Stomach (tissue), 9 donors: Measurements from ENCODE around the gene COL24A1. TPM values are rescaled to one million over a fixed set of nuclear protein-coding genes. Genes with fewer than 3 reads are reported as not detected.
"Not testable (repeated sequence)": the region's sequence is repeated elsewhere in the genome, so short reads cannot be mapped to it uniquely, and the experiment has no call there.

Source experiments
- DNase-seq, 2 donors: peaks; one replicate each; pipeline versions ENCODE4 v3.0.0 to v3.0.0-alpha.2; 2013 to 2019
- H3K27ac ChIP-seq, 5 donors: fragments of 200-600 bp in 4 of 5; sonication (generic) in 4 of 5; one replicate each; pipeline ENCODE4 v1.5.1; 2013 to 2019; ENCODE audit warnings: mild to moderate bottlenecking in 1 of 5, moderate library complexity in 1 of 5
- H3K27me3 ChIP-seq, 3 donors: fragments of 200-600 bp; sonication (generic); one replicate each; pipeline ENCODE4 v1.5.1; 2017 to 2019; ENCODE audit warnings: mixed run types in 1 of 3
- H3K36me3 ChIP-seq, 4 donors: fragments of 200-600 bp; sonication (generic); 1 replicate in 3 of 4; 2 replicates in 1 of 4; pipeline ENCODE4 v1.5.1; 2016 to 2019
- H3K4me1 ChIP-seq, 4 donors: fragments of 200-600 bp; sonication (generic); one replicate each; pipeline ENCODE4 v1.5.1; 2016 to 2019
- H3K4me3 ChIP-seq, 4 donors: fragments of 200-600 bp; sonication (generic) in 3 of 4; one replicate each; pipeline ENCODE4 v1.5.1; 2016 to 2019; ENCODE audit warnings: mild to moderate bottlenecking in 1 of 4
- H3K9me3 ChIP-seq, 4 donors: fragments of 200-600 bp; sonication (generic); one replicate each; pipeline ENCODE4 v1.5.1; 2016 to 2019
- CTCF ChIP-seq, 7 experiments: fragments of 450-650 bp in 4 of 7; fragments of 200-600 bp in 3 of 7; sonication (generic) in 3 of 7; IDR thresholded peaks; one replicate each; pipeline ENCODE4 v1.5.1; 2016 to 2019; ENCODE audit warnings: antibody characterized with exemption in 7 of 7, control low read depth in 2 of 7, mild to moderate bottlenecking in 1 of 7
- EP300 ChIP-seq: sonication (generic); formaldehyde crosslinking; IDR thresholded peaks from one replicate; pipeline ENCODE4 v1.6.1; 2017; ENCODE audit warnings: antibody characterized with exemption
- POLR2A ChIP-seq, 4 donors: fragments of 450-650 bp; IDR thresholded peaks; one replicate each; pipeline ENCODE4 v1.6.1; 2016; ENCODE audit warnings: antibody characterized with exemption in 4 of 4, control low read depth in 2 of 4, mild to moderate bottlenecking in 1 of 4, moderate library complexity in 1 of 4
- POLR2AphosphoS5 ChIP-seq, 3 donors: sonication (generic); formaldehyde crosslinking; IDR thresholded peaks; one replicate each; pipeline ENCODE4 v1.6.1; 2016; ENCODE audit warnings: antibody characterized with exemption in 3 of 3
- WGBS, 5 donors: extraction: QIAGEN DNeasy Blood & Tissue Kit in 3 of 5; methylation state at CpG; one replicate each; pipeline versions ENCODE4 v1.1.5 to v1.1.7; 2013 to 2018; 5-methylcytosine and 5-hydroxymethylcytosine counted together
- intact Hi-C: fragments of 100-400 bp; cut with DNase I; formaldehyde crosslinking; loops from one replicate; pipeline ENCODE4 v1.15.1; 2023; ENCODE audit warnings: low total_unique reads
- polyA plus RNA-seq, 3 donors: library from polyadenylated mRNA; stranded (reverse); fragments of 200-250 nt; gene quantifications; one replicate each; pipeline ENCODE4 v1.2.3, GENCODE V29; 2013
- total RNA-seq, 5 donors: library from RNA; depleted of rRNA; stranded (reverse); fragments of >200 nt; gene quantifications; one replicate each; pipeline versions ENCODE4 v1.1.0 to v1.2.3, GENCODE V29; 2014 to 2016
- donor health status: healthy with polysubstance abuse.
- donor health status: Bipolar disorder and iron deficiency.
- donor health status: healthy.

COL24A1 gene
- total and polyA plus RNA-seq, 8 donors, result under 0.01 to 2.4 (median 0.34) TPM; not detected in 2

- Histone ChIP-seq H3K9me3 (no peaks in the 10 kb centered on the region), H3K4me1 (no peaks in the 10 kb centered on the region), H3K36me3 (no peaks in the 10 kb centered on the region), H3K4me3 (no peak overlapping the region), H3K27ac (no peak overlapping the region), H3K27me3 (no peaks in the 10 kb centered on the region)
- WGBS, 5 donors, result 68 to 88% (median 75%) methylated on average over 3 of the region's 3 CpGs
- intact Hi-C loops, result no loop called here
- DNase-seq, result no peak
- TF ChIP-seq POLR2A (IDR thresholded peaks at IDR 0.05) (no peak), EP300 (no peak), CTCF (IDR thresholded peaks at IDR 0.05) (no peak), POLR2AphosphoS5 (IDR thresholded peaks at IDR 0.05) (no peak)
Measured at GRCh38 chr1:86085741-86086409, 70.7 kb downstream of the COL24A1 start.

- H3K27me3 ChIP-seq, result no peaks in the 10 kb centered on the region
- H3K4me3 ChIP-seq, result no peak overlapping the region
- intact Hi-C loops, result no loop called here
- no peak for DNase-seq
- no peaks in the 10 kb centered on the region for H3K9me3 ChIP-seq
- H3K4me1 ChIP-seq, result no peaks in the 10 kb centered on the region
- H3K36me3 ChIP-seq, result no peaks in the 10 kb centered on the region
- TF ChIP-seq POLR2A (IDR thresholded peaks at IDR 0.05), result no peak
- no peak for TF ChIP-seq EP300
- no peak for TF ChIP-seq CTCF (IDR thresholded peaks at IDR 0.05)
- TF ChIP-seq POLR2AphosphoS5 (IDR thresholded peaks at IDR 0.05), result no peak
- H3K27ac ChIP-seq, result no peak overlapping the region
Measured at GRCh38 chr1:86084998-86085397, 71.6 kb downstream of the COL24A1 start.

GRCh38 chr1:86082183-86082582 is 74.4 kb downstream of the COL24A1 start:
- Histone ChIP-seq H3K4me1 (no peaks in the 10 kb centered on the region), H3K27ac (no peak overlapping the region), H3K4me3 (no peak overlapping the region), H3K27me3 (no peaks in the 10 kb centered on the region), H3K9me3 (peaks cover 0 to 10% (median 0%) of the 10 kb centered on the region in 4 donors), H3K36me3 (no peaks in the 10 kb centered on the region)
- no peak for TF ChIP-seq POLR2AphosphoS5 (IDR thresholded peaks at IDR 0.05)
- TF ChIP-seq EP300, result no peak
- TF ChIP-seq POLR2A (IDR thresholded peaks at IDR 0.05), result no peak
- TF ChIP-seq CTCF (IDR thresholded peaks at IDR 0.05), result no peak
- no peak for DNase-seq
- intact Hi-C loops, result no loop called here

GRCh38 chr1:86072474-86072873 is 84.1 kb downstream of the COL24A1 start:
- intact Hi-C loops, H3K4me1 ChIP-seq, H3K27ac ChIP-seq, H3K4me3 ChIP-seq, H3K36me3 ChIP-seq, H3K27me3 ChIP-seq, H3K9me3 ChIP-seq, DNase-seq: not testable (repeated sequence)
- 72 to 85% (median 80%) methylated on average over 6 of the region's 6 CpGs for WGBS, 5 donors

- H3K9me3 ChIP-seq, H3K4me1 ChIP-seq, H3K4me3 ChIP-seq, H3K36me3 ChIP-seq, DNase-seq, H3K27ac ChIP-seq, intact Hi-C loops, H3K27me3 ChIP-seq: not testable (repeated sequence)
- 81 to 95% (median 88%) methylated on average over 6 of the region's 6 CpGs for WGBS, 5 donors
Measured at GRCh38 chr1:86071870-86072269, 84.7 kb downstream of the COL24A1 start.
